ENCODE measurements around the gene ABHD2.

- TF ChIP-seq POLR2AphosphoS5 (IDR thresholded peaks at IDR 0.05): no peak
- TF ChIP-seq CTCF (IDR thresholded peaks at IDR 0.05): no peak
- no peak for TF ChIP-seq POLR2A (IDR thresholded peaks at IDR 0.05; ENCODE audit: low read depth)
- no peak for TF ChIP-seq EP300 (IDR thresholded peaks at IDR 0.05)
These were observed 66.9 kb downstream of the ABHD2 start for GRCh38 chr15:89155122-89155521.

Measured in esophagus muscularis mucosa (tissue), 4 donors.